GM23338 (cell line): ENCODE measurements around the gene LNPEP. TPM values are rescaled to one million over a fixed set of nuclear protein-coding genes. Genes with fewer than 3 reads are reported as not detected.

Source experiments
- ATAC-seq: fragments of 200-7000 bp; cut with Tn5 transposase; 3 replicates; pipeline ENCODE4 v1.9.1; 2020
- DNase-seq: peaks from one replicate; pipeline ENCODE4 v3.0.0-alpha.2; 2015; ENCODE audit warnings: low spot score
- H2AFZ ChIP-seq: fragments of 200-600 bp; sonication (generic); 2 replicates; pipeline ENCODE4 v1.8.0; 2016; ENCODE audit warnings: antibody characterized with exemption, mild to moderate bottlenecking, moderate library complexity
- H3F3A ChIP-seq: fragments of 200-600 bp; sonication (generic); replicated peaks from 2 replicates; pipeline ENCODE4 v1.8.0; 2017; ENCODE audit warnings: antibody characterized with exemption, mixed run types, low read depth
- H3K27ac ChIP-seq: fragments of 200-600 bp; sonication (generic); 2 replicates; pipeline ENCODE4 v1.6.1; 2016; ENCODE audit warnings: low read depth
- H3K27me3 ChIP-seq: fragments of 200-600 bp; sonication (generic); 2 replicates; pipeline ENCODE4 v1.8.0; 2016; ENCODE audit warnings: mild to moderate bottlenecking, mixed run types, moderate library complexity; ENCODE audit not compliant: insufficient read depth
- H3K36me3 ChIP-seq: fragments of 200-600 bp; sonication (generic); 2 replicates; pipeline ENCODE4 v1.8.0; 2016; ENCODE audit warnings: mild to moderate bottlenecking; ENCODE audit not compliant: insufficient read depth
- H3K4me1 ChIP-seq: fragments of 200-600 bp; sonication (generic); 2 replicates; pipeline ENCODE4 v1.8.0; 2016; ENCODE audit warnings: mild to moderate bottlenecking, moderate library complexity; ENCODE audit not compliant: insufficient read depth
- H3K4me2 ChIP-seq: fragments of 200-600 bp; sonication (generic); 2 replicates; pipeline ENCODE4 v1.7.1; 2017; ENCODE audit warnings: mixed run types
- H3K4me3 ChIP-seq: fragments of 200-600 bp; sonication (generic); 2 replicates; pipeline ENCODE4 v1.6.1; 2016; ENCODE audit warnings: mixed run types
- H3K79me2 ChIP-seq: fragments of 200-600 bp; sonication (generic); replicated peaks from 2 replicates; pipeline ENCODE4 v1.8.0; 2017; ENCODE audit warnings: mild to moderate bottlenecking; ENCODE audit not compliant: insufficient read depth
- H3K9me2 ChIP-seq: fragments of 200-600 bp; sonication (generic); 2 replicates; pipeline ENCODE4 v1.8.0; 2017; ENCODE audit not compliant: insufficient read depth
- H4K20me1 ChIP-seq: fragments of 200-600 bp; sonication (generic); replicated peaks from 2 replicates; pipeline ENCODE4 v1.8.0; 2017; ENCODE audit warnings: mild to moderate bottlenecking; ENCODE audit not compliant: insufficient read depth
- H3K27ac Mint-ChIP-seq: 2 replicates; pipeline ENCODE4 v1.8.0; 2020; ENCODE audit warnings: inconsistent platforms, mild to moderate bottlenecking, moderate library complexity, mixed read lengths
- H3K27me3 Mint-ChIP-seq: 3 replicates; pipeline ENCODE4 v1.8.0; 2022; ENCODE audit warnings: low read depth, mild to moderate bottlenecking, moderate library complexity, mixed read lengths, inconsistent platforms; ENCODE audit not compliant: insufficient read depth, poor library complexity
- H3K36me3 Mint-ChIP-seq: 3 replicates; pipeline ENCODE4 v1.8.0; 2021; ENCODE audit warnings: low read depth, mild to moderate bottlenecking, inconsistent platforms, moderate library complexity, mixed read lengths
- H3K4me1 Mint-ChIP-seq: 3 replicates; pipeline ENCODE4 v1.8.0; 2020; ENCODE audit warnings: mild to moderate bottlenecking, inconsistent platforms, mixed read lengths
- H3K4me3 Mint-ChIP-seq: 3 replicates; pipeline ENCODE4 v1.8.0; 2021; ENCODE audit warnings: moderate library complexity, mild to moderate bottlenecking, inconsistent platforms, mixed read lengths
- H3K9me3 Mint-ChIP-seq: 3 replicates; pipeline ENCODE4 v1.8.0; 2020; ENCODE audit warnings: moderate library complexity, mild to moderate bottlenecking, inconsistent platforms, mixed read lengths
- CREB1 ChIP-seq: fragments of 250-450 bp; sonication (Bioruptor Pico); IDR thresholded peaks from 2 replicates; pipeline ENCODE4 v1.5.0; 2020; ENCODE audit warnings: low read depth, mild to moderate bottlenecking, moderate library complexity
- EZH2 ChIP-seq: fragments of 200-600 bp; sonication (generic); IDR thresholded peaks from one replicate; pipeline ENCODE4 v1.8.0; 2017; ENCODE audit warnings: antibody characterized with exemption, mild to moderate bottlenecking, low read depth; ENCODE audit not compliant: unreplicated experiment
- EZH2phosphoT487 ChIP-seq: fragments of 200-600 bp; sonication (generic); IDR thresholded peaks from one replicate; pipeline ENCODE4 v1.8.1; 2018; ENCODE audit warnings: antibody characterized with exemption; ENCODE audit not compliant: unreplicated experiment
- JUNB ChIP-seq: IDR thresholded peaks from one replicate; pipeline ENCODE4 v1.6.1; 2016; ENCODE audit warnings: antibody characterized with exemption; ENCODE audit not compliant: unreplicated experiment
- NANOG ChIP-seq: IDR thresholded peaks from 2 replicates; pipeline ENCODE4 v1.6.1; 2016; ENCODE audit warnings: antibody characterized with exemption, borderline replicate concordance
- POLR2AphosphoS5 ChIP-seq: IDR thresholded peaks from 2 replicates; pipeline ENCODE4 v1.6.1; 2016; ENCODE audit warnings: antibody characterized with exemption, low read depth
- STAT1 ChIP-seq: IDR thresholded peaks from one replicate; pipeline ENCODE4 v1.6.1; 2016; ENCODE audit warnings: antibody characterized with exemption; ENCODE audit not compliant: unreplicated experiment
- ZNF114 ChIP-seq: fragments of 250-450 bp; sonication (Bioruptor Pico); IDR thresholded peaks from 2 replicates; pipeline ENCODE4 v1.5.0; 2020; ENCODE audit warnings: mild to moderate bottlenecking, moderate library complexity
- ZNF331 ChIP-seq: fragments of 250-450 bp; sonication (Bioruptor Pico); IDR thresholded peaks from 2 replicates; pipeline ENCODE4 v1.5.0; 2020; ENCODE audit warnings: low read depth, mild to moderate bottlenecking, moderate library complexity
- polyA plus RNA-seq: library from polyadenylated mRNA; unstranded; fragments of >200 nt; fragmentation: Nextera tagmentation; extraction: Ambion mirVana; gene quantifications from 2 replicates; pipeline ENCODE4 v1.2.1, GENCODE V29; 2016
- total RNA-seq: library from RNA; depleted of rRNA; stranded (reverse); fragments of >200 nt; shearing (Covaris generic); gene quantifications from 2 replicates; pipeline ENCODE4 v1.2.3, GENCODE V29; 2014
- TF ChIP-seq, protein P1 (sequence below): IDR thresholded peaks from one replicate; pipeline ENCODE4 v1.6.1; 2018; ENCODE audit warnings: antibody characterized with exemption; ENCODE audit not compliant: unreplicated experiment
- TF ChIP-seq, protein P2 (sequence below): fragments of 250-450 bp; sonication (Bioruptor Pico); IDR thresholded peaks from 2 replicates; pipeline ENCODE4 v1.5.0; 2020; ENCODE audit warnings: mild to moderate bottlenecking, moderate library complexity
- TF ChIP-seq, protein P3 (sequence below), 2 experiments: fragments of 200-600 bp in 1 of 2; sonication (generic) in 1 of 2; conservative IDR thresholded peaks; 2 replicates each; pipeline versions ENCODE4 v1.5.1 to v1.6.1; 2016 to 2017; ENCODE audit warnings: antibody characterized with exemption in 2 of 2, low read depth in 2 of 2, mild to moderate bottlenecking in 2 of 2, moderate library complexity in 1 of 2
- TF ChIP-seq, protein P4 (sequence below): IDR thresholded peaks from 2 replicates; pipeline ENCODE4 v1.6.1; 2016; ENCODE audit warnings: antibody characterized with exemption

The LNPEP gene
- total and polyA plus RNA-seq, 2 experiments from 2014 or later = 1.2 to 8.3 TPM

DNA sequence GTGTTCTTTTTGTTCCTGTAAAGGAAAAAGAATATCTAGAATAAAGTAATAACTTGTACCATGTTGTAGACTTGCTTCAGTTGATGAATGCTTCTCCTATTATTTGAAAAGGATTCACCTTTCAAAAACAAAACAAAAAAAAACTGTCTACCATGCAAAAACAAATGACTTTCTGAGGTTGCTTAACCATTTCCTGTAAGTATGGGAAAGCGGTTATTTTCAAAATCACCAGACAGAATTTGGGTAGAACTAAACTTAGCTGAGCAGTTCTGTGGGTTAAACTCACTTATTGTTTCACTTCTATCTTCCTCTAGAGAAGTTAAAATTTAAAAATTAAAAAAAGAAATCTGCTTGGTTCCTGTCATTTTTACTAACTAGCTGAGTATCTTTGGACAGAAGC is 25.2 kb downstream of the LNPEP start:
- Histone ChIP-seq H3K36me3 (no peaks in the 10 kb centered on the region), H3K4me1 (no peaks in the 10 kb centered on the region; the same call in none of the 2 replicates), H3K27ac (no peak overlapping the region), H2AFZ (no peak overlapping the region), H3K27me3 (no peaks in the 10 kb centered on the region), H3K4me3 (no peak overlapping the region), H4K20me1 (no peaks in the 10 kb centered on the region), H3K79me2 (peaks cover 9% of the 10 kb centered on the region; the same call in 1 of the 2 replicates), H3K4me2 (no peak overlapping the region), H3F3A (no peaks in the 10 kb centered on the region), H3K9me2 (no peaks in the 10 kb centered on the region)
- H3K36me3 Mint-ChIP-seq = no peaks in the 10 kb centered on the region
- peaks cover 14% of the 10 kb centered on the region for H3K4me1 Mint-ChIP-seq
- H3K27ac Mint-ChIP-seq = no peak overlapping the region
- peaks cover 3% of the 10 kb centered on the region for H3K27me3 Mint-ChIP-seq
- no peak for DNase-seq
- TF ChIP-seq JUNB = no peak
- TF ChIP-seq POLR2AphosphoS5 = no peak
- no peak for TF ChIP-seq NANOG
- TF ChIP-seq, protein P1, sequence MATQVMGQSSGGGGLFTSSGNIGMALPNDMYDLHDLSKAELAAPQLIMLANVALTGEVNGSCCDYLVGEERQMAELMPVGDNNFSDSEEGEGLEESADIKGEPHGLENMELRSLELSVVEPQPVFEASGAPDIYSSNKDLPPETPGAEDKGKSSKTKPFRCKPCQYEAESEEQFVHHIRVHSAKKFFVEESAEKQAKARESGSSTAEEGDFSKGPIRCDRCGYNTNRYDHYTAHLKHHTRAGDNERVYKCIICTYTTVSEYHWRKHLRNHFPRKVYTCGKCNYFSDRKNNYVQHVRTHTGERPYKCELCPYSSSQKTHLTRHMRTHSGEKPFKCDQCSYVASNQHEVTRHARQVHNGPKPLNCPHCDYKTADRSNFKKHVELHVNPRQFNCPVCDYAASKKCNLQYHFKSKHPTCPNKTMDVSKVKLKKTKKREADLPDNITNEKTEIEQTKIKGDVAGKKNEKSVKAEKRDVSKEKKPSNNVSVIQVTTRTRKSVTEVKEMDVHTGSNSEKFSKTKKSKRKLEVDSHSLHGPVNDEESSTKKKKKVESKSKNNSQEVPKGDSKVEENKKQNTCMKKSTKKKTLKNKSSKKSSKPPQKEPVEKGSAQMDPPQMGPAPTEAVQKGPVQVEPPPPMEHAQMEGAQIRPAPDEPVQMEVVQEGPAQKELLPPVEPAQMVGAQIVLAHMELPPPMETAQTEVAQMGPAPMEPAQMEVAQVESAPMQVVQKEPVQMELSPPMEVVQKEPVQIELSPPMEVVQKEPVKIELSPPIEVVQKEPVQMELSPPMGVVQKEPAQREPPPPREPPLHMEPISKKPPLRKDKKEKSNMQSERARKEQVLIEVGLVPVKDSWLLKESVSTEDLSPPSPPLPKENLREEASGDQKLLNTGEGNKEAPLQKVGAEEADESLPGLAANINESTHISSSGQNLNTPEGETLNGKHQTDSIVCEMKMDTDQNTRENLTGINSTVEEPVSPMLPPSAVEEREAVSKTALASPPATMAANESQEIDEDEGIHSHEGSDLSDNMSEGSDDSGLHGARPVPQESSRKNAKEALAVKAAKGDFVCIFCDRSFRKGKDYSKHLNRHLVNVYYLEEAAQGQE = no peak
- TF ChIP-seq, protein P2, sequence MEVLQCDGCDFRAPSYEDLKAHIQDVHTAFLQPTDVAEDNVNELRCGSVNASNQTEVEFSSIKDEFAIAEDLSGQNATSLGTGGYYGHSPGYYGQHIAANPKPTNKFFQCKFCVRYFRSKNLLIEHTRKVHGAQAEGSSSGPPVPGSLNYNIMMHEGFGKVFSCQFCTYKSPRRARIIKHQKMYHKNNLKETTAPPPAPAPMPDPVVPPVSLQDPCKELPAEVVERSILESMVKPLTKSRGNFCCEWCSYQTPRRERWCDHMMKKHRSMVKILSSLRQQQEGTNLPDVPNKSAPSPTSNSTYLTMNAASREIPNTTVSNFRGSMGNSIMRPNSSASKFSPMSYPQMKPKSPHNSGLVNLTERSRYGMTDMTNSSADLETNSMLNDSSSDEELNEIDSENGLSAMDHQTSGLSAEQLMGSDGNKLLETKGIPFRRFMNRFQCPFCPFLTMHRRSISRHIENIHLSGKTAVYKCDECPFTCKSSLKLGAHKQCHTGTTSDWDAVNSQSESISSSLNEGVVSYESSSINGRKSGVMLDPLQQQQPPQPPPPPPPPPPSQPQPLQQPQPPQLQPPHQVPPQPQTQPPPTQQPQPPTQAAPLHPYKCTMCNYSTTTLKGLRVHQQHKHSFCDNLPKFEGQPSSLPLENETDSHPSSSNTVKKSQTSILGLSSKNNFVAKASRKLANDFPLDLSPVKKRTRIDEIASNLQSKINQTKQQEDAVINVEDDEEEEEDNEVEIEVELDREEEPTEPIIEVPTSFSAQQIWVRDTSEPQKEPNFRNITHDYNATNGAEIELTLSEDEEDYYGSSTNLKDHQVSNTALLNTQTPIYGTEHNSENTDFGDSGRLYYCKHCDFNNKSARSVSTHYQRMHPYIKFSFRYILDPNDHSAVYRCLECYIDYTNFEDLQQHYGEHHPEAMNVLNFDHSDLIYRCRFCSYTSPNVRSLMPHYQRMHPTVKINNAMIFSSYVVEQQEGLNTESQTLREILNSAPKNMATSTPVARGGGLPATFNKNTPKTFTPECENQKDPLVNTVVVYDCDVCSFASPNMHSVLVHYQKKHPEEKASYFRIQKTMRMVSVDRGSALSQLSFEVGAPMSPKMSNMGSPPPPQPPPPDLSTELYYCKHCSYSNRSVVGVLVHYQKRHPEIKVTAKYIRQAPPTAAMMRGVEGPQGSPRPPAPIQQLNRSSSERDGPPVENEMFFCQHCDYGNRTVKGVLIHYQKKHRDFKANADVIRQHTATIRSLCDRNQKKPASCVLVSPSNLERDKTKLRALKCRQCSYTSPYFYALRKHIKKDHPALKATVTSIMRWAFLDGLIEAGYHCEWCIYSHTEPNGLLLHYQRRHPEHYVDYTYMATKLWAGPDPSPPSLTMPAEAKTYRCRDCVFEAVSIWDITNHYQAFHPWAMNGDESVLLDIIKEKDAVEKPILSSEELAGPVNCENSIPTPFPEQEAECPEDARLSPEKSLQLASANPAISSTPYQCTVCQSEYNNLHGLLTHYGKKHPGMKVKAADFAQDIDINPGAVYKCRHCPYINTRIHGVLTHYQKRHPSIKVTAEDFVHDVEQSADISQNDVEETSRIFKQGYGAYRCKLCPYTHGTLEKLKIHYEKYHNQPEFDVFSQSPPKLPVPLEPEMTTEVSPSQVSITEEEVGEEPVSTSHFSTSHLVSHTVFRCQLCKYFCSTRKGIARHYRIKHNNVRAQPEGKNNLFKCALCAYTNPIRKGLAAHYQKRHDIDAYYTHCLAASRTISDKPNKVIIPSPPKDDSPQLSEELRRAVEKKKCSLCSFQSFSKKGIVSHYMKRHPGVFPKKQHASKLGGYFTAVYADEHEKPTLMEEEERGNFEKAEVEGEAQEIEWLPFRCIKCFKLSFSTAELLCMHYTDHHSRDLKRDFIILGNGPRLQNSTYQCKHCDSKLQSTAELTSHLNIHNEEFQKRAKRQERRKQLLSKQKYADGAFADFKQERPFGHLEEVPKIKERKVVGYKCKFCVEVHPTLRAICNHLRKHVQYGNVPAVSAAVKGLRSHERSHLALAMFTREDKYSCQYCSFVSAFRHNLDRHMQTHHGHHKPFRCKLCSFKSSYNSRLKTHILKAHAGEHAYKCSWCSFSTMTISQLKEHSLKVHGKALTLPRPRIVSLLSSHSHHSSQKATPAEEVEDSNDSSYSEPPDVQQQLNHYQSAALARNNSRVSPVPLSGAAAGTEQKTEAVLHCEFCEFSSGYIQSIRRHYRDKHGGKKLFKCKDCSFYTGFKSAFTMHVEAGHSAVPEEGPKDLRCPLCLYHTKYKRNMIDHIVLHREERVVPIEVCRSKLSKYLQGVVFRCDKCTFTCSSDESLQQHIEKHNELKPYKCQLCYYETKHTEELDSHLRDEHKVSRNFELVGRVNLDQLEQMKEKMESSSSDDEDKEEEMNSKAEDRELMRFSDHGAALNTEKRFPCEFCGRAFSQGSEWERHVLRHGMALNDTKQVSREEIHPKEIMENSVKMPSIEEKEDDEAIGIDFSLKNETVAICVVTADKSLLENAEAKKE = no peak
- TF ChIP-seq, protein P3, sequence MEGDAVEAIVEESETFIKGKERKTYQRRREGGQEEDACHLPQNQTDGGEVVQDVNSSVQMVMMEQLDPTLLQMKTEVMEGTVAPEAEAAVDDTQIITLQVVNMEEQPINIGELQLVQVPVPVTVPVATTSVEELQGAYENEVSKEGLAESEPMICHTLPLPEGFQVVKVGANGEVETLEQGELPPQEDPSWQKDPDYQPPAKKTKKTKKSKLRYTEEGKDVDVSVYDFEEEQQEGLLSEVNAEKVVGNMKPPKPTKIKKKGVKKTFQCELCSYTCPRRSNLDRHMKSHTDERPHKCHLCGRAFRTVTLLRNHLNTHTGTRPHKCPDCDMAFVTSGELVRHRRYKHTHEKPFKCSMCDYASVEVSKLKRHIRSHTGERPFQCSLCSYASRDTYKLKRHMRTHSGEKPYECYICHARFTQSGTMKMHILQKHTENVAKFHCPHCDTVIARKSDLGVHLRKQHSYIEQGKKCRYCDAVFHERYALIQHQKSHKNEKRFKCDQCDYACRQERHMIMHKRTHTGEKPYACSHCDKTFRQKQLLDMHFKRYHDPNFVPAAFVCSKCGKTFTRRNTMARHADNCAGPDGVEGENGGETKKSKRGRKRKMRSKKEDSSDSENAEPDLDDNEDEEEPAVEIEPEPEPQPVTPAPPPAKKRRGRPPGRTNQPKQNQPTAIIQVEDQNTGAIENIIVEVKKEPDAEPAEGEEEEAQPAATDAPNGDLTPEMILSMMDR (conservative IDR thresholded peaks at IDR 0.05; ENCODE audit: low read depth in 2 of 2) = no peak
- no peak for TF ChIP-seq EZH2
- TF ChIP-seq CREB1 (CRISPR knock-in tag) = no peak
- no peak for TF ChIP-seq EZH2phosphoT487
- TF ChIP-seq ZNF331 = no peak
- TF ChIP-seq, protein P4, sequence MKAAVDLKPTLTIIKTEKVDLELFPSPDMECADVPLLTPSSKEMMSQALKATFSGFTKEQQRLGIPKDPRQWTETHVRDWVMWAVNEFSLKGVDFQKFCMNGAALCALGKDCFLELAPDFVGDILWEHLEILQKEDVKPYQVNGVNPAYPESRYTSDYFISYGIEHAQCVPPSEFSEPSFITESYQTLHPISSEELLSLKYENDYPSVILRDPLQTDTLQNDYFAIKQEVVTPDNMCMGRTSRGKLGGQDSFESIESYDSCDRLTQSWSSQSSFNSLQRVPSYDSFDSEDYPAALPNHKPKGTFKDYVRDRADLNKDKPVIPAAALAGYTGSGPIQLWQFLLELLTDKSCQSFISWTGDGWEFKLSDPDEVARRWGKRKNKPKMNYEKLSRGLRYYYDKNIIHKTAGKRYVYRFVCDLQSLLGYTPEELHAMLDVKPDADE = no peak
- no peak for TF ChIP-seq STAT1
- TF ChIP-seq ZNF114 = no peak
- H3K9me3 Mint-ChIP-seq = no peaks in the 10 kb centered on the region
- no peak overlapping the region for H3K4me3 Mint-ChIP-seq
- no peak for ATAC-seq
